Loucy (cell line): Measurements from ENCODE around the gene DPCD.

Experiments used
- H2AFZ ChIP-seq: fragments of 200-600 bp; sonication (generic); 2 replicates; pipeline ENCODE4 v1.6.0; 2016; ENCODE audit warnings: antibody characterized with exemption, mild to moderate bottlenecking, low read length, moderate library complexity
- H3F3A ChIP-seq: fragments of 200-600 bp; 2 replicates; pipeline ENCODE4 v1.6.0; 2016; ENCODE audit warnings: antibody characterized with exemption, low read depth, mild to moderate bottlenecking
- H3K27me3 ChIP-seq: fragments of 200-600 bp; sonication (generic); 2 replicates; pipeline ENCODE4 v1.6.1; 2014; ENCODE audit warnings: low read length, mild to moderate bottlenecking; ENCODE audit not compliant: insufficient read depth, poor library complexity, severe bottlenecking
- H3K36me3 ChIP-seq: fragments of 200-600 bp; sonication (generic); 2 replicates; pipeline ENCODE4 v1.6.1; 2016; ENCODE audit warnings: low read length; ENCODE audit not compliant: insufficient read depth
- H3K4me1 ChIP-seq: fragments of 200-600 bp; sonication (generic); 2 replicates; pipeline ENCODE4 v1.5.1; 2014; ENCODE audit warnings: low read length, mild to moderate bottlenecking; ENCODE audit not compliant: insufficient read depth, poor library complexity, severe bottlenecking
- H3K4me2 ChIP-seq: fragments of 200-600 bp; sonication (generic); 2 replicates; pipeline ENCODE4 v1.6.0; 2014; ENCODE audit warnings: antibody characterized with exemption, low read length, low read depth, mild to moderate bottlenecking; ENCODE audit not compliant: poor library complexity, severe bottlenecking
- H3K4me3 ChIP-seq: fragments of 200-600 bp; sonication (generic); 2 replicates; pipeline ENCODE4 v1.5.1; 2014; ENCODE audit warnings: low read length, mild to moderate bottlenecking, mixed read lengths; ENCODE audit not compliant: poor library complexity, severe bottlenecking
- H3K79me2 ChIP-seq: fragments of 200-600 bp; sonication (generic); 2 replicates; pipeline ENCODE4 v1.6.1; 2014; ENCODE audit warnings: low read length; ENCODE audit not compliant: insufficient read depth
- H3K9ac ChIP-seq: fragments of 200-600 bp; sonication (generic); 2 replicates; pipeline ENCODE4 v1.6.0; 2014; ENCODE audit warnings: mild to moderate bottlenecking, low read depth, low read length, moderate library complexity; ENCODE audit not compliant: poor library complexity, severe bottlenecking
- H3K9me2 ChIP-seq: fragments of 200-600 bp; sonication (generic); replicated peaks from 2 replicates; pipeline ENCODE4 v1.6.1; 2016; ENCODE audit warnings: low read depth, low read length, mixed read lengths
- H3K9me3 ChIP-seq: fragments of 200-600 bp; sonication (generic); 2 replicates; pipeline ENCODE4 v1.6.1; 2014; ENCODE audit warnings: mild to moderate bottlenecking, antibody characterized with exemption, low read length, low read depth; ENCODE audit not compliant: insufficient read depth
- H4K20me1 ChIP-seq: fragments of 200-600 bp; sonication (generic); 2 replicates; pipeline ENCODE4 v1.6.0; 2014; ENCODE audit warnings: antibody characterized with exemption, low read length, mild to moderate bottlenecking; ENCODE audit not compliant: insufficient read depth, poor library complexity, severe bottlenecking
- EZH2phosphoT487 ChIP-seq: fragments of 200-600 bp; IDR thresholded peaks from 2 replicates; pipeline ENCODE4 v1.6.1; 2018; ENCODE audit warnings: antibody characterized with exemption, mild to moderate bottlenecking, moderate library complexity, borderline replicate concordance
- TF ChIP-seq, protein P1 (sequence below): fragments of 200-600 bp; sonication (generic); conservative IDR thresholded peaks from 2 replicates; pipeline ENCODE4 v1.5.1; 2014; ENCODE audit warnings: mild to moderate bottlenecking, antibody characterized with exemption, low read length

Gene DPCD

DNA sequence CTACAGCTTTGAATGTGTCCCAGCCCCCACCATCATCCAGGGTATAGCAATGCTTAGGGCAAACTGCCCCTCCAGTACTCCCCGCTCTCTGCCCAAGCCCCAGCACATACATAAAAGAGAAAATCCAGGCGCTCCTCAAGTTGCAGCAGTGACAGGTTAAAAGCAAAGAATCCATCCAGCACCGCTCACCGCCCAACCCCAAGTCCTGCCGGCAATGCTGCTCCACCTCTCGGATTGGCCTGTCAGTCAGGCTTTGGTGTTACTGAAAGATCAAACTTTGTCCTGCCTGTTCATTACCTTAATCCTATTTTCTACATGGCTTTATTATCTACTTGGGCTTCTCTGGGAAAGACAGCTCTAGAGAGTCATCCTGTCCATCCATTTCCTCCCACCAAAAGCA is 31.9 kb downstream of the DPCD start:
- Histone ChIP-seq H3K79me2 (no peaks in the 10 kb centered on the region), H3K9ac (no peak overlapping the region), H2AFZ (no peak overlapping the region), H4K20me1 (no peaks in the 10 kb centered on the region), H3F3A (no peaks in the 10 kb centered on the region), H3K4me2 (no peak overlapping the region), H3K9me2 (no peaks in the 10 kb centered on the region), H3K4me1 (peaks cover 6% of the 10 kb centered on the region), H3K36me3 (peaks cover 59% of the 10 kb centered on the region), H3K4me3 (no peak overlapping the region), H3K9me3 (no peaks in the 10 kb centered on the region), H3K27me3 (no peaks in the 10 kb centered on the region)
- TF ChIP-seq, protein P1, sequence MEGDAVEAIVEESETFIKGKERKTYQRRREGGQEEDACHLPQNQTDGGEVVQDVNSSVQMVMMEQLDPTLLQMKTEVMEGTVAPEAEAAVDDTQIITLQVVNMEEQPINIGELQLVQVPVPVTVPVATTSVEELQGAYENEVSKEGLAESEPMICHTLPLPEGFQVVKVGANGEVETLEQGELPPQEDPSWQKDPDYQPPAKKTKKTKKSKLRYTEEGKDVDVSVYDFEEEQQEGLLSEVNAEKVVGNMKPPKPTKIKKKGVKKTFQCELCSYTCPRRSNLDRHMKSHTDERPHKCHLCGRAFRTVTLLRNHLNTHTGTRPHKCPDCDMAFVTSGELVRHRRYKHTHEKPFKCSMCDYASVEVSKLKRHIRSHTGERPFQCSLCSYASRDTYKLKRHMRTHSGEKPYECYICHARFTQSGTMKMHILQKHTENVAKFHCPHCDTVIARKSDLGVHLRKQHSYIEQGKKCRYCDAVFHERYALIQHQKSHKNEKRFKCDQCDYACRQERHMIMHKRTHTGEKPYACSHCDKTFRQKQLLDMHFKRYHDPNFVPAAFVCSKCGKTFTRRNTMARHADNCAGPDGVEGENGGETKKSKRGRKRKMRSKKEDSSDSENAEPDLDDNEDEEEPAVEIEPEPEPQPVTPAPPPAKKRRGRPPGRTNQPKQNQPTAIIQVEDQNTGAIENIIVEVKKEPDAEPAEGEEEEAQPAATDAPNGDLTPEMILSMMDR = no peak
- no peak for TF ChIP-seq EZH2phosphoT487

DNA sequence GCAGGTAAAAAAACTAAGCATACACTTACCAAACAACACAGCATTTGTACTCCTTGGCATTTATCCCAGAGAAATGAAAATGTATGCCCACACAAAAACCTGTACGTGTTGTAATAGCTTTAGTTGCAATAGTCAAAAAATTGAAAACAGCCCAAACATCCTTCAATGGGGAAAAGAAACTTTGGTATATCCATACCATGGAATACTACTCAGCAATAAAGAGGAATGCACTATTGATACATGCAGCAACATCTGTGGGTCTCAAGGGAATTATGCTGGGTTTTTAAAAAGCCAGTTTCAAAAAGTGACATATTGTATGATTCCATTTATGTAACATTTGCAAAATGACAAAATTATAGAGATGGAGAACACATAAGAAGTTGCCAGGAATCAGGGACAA is 35.4 kb downstream of the DPCD start:
- Histone ChIP-seq H3K79me2 (no peaks in the 10 kb centered on the region), H3K27me3 (no peaks in the 10 kb centered on the region), H2AFZ (no peak overlapping the region), H3K9me2 (no peaks in the 10 kb centered on the region), H3K9me3 (no peaks in the 10 kb centered on the region), H3F3A (no peaks in the 10 kb centered on the region), H3K4me3 (no peak overlapping the region), H3K36me3 (peaks cover 62% of the 10 kb centered on the region), H3K4me1 (no peaks in the 10 kb centered on the region), H3K4me2 (no peak overlapping the region), H3K9ac (no peak overlapping the region), H4K20me1 (no peaks in the 10 kb centered on the region)
- no peak for TF ChIP-seq EZH2phosphoT487
- TF ChIP-seq, protein P1 = no peak

DNA sequence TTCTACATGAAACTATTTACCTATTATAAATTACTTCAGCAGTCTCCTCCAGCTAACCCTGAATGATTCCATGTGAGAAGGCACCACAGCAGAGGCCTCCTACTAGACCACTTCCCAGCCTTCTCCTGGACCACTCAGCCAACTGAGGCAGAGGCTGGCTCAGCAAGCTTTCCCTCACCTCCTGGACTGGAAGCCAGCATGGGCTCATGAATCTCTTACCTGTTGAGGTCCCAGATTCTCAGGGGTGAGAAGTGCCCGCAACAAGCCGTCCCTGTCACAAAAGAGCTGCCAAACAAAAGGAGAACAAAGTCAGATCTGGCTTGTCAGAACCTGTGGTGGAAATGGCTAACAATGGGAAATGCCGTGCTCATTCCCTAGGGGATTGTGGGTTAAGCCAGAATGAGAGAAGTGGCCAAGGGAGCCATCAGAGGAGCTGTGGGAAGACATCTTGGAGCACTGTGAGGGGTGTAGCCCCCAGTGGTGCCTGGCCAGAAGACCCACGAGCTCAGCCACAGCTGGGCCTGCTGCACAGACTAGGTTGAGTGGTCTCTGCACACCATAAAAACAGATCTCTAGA is 36.5 kb downstream of the DPCD start:
- no peaks in the 10 kb centered on the region for H4K20me1 ChIP-seq
- no peaks in the 10 kb centered on the region for H3K9me3 ChIP-seq
- H3F3A ChIP-seq = no peaks in the 10 kb centered on the region
- no peaks in the 10 kb centered on the region for H3K27me3 ChIP-seq
- H3K79me2 ChIP-seq = no peaks in the 10 kb centered on the region
- H3K4me3 ChIP-seq = no peak overlapping the region
- no peaks in the 10 kb centered on the region for H3K4me1 ChIP-seq
- no peaks in the 10 kb centered on the region for H3K9me2 ChIP-seq
- H3K4me2 ChIP-seq = no peak overlapping the region
- TF ChIP-seq, protein P1 = no peak
- TF ChIP-seq EZH2phosphoT487 = no peak
- peaks cover 60% of the 10 kb centered on the region for H3K36me3 ChIP-seq
- no peak overlapping the region for H3K9ac ChIP-seq
- no peak overlapping the region for H2AFZ ChIP-seq
